Activated gamma-delta T cell treated with anti-CD3 and anti-CD28 coated beads, Interleukin-2, amount 50 U/mL, for 16 hours (primary cell): ENCODE measurements around the gene EYS.
"Not testable (repeated sequence)": the region's sequence is repeated elsewhere in the genome, so short reads cannot be mapped to it uniquely, and the experiment has no call there.

Experiments
- DNase-seq: peaks from one replicate; pipeline ENCODE4 v3.0.0-alpha.2; 2020; ENCODE audit warnings: low read depth

EYS gene

DNA sequence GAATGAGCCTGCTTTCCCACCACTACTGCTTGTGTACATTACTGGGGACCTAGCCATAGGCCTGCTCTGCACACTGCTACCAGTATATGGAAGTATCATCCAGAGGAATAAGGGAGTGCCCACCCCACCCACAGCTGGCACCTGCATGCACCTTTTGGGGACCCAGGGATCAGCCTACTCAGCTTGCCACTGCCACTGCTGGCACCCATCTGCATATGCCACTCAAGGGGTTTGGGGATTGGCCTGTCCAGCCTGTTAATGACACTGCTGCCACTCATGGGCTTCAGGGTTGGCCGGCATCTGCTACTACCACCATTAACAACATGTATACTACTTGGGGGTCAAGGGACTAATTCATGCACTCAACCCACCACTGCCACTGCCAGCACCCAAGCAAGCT lies 1239.4 kb downstream of the EYS start:
- no peak for DNase-seq

DNA sequence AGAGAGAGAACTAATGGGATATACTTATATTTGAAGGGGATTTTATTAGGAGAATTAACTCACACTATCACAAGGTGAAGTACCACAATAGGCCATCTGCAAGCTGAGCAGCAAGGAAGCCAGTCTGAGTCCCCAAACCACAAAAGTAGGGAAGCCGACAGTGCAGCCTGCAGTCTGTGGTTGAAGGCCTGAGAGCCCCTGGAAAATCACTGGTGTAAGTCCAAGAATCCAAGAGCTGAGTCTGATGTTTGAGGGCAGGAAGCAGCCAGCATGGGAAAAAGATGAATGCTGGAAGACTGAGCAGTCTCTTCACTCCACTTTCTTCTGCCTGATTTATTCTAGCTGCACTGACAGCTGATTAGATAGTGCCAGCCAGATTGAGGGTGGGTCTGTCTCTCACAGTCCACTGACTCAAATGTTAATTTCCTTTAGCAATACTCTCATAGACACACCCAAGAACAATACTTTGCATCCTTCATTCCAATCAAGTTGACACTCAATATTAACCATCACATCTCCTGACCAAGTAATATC lies 1247.5 kb downstream of the EYS start:
- no peak for DNase-seq

DNA sequence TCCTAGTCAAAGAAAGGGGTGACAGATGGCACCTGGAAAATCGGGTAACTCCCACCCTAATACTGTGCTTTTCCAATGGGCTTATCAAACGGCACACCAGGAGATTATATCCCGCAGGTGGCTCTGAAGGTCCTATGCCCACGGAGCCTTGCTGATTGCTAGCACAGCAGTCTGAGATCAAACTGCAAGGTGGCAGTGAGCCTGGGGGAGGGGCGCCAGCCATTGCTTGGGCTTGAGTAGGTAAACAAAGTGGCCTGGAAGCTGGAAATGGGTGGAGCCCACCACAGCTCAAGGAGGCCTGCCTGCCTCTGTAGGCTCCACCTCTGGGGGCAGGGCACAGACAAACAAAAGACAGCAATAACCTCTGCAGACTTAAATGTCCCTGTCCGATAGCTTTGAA lies 1258.9 kb downstream of the EYS start:
- DNase-seq = not testable (repeated sequence)

DNA sequence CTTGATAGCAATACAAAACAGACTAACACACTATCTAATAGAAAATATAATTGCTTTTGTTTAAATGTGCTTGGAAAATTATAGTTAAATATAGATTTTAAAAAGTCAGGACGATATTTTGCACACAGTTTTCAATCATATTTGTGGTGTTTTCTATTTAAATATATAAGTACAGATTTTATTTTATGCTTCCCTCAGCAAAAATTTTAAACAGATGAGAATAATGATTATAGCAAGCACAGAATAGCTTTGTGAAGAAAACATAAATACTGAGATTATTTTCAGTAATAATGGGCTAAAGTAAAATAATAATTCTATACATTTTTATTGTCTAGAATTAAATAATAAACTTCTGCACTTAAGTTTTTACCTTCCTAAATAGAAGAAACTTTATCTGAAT lies 1262.0 kb downstream of the EYS start:
- DNase-seq = no peak

DNA sequence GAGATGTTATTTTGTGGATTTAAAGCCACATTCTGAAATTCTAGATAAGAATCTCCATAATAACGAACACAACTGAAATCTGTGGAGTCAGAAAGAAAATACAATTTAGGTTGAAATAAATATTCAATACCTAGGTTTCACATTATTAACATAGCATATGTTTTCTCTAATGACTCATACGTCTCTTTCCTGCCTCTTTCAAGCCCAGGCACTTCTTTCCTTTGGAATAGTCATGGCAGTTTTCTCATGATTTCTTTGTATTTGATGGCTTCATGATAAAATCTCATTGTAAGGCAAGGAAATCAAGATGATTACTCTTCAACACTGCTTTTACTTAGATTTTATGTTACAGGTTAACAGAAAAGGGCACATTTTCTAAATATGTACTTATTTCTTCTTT lies 1267.8 kb downstream of the EYS start:
- no peak for DNase-seq

DNA sequence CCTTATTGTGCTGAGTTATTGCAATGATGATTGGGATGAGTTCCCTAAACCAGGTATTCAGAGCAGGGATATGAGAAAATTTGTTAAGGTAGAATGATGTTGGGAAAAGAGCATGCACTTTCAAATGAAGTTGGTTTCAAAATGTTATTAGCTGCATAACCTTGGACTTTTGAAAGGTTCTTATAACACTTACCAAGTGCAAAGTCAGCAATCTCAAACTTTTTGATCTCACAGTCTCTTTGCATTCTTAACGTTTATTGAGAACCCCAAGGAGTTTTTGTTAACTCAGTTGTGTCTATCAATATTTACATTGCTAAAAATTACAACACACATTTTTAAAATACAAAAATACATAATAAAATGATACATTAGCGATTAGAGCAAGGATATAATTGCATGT lies 1269.0 kb downstream of the EYS start:
- no peak for DNase-seq

DNA sequence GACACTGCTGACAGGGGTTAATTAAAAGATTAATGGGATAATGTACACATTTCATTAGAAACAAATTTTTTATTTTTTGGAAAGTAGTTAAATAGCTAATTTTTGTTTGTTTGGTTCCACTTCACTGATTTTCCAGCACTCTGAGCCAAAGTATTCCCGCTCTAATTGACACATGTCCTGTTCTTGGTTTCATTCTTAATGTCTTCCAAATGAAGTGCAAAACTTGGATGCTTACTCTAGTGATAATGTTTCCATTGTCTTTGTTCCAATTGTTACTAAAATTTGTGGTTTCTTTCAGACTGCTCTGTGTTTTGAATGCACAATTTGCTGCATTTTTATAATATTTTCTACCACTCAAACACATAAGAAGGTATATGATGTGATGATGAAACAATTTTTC lies 1277.1 kb downstream of the EYS start:
- no peak for DNase-seq

DNA sequence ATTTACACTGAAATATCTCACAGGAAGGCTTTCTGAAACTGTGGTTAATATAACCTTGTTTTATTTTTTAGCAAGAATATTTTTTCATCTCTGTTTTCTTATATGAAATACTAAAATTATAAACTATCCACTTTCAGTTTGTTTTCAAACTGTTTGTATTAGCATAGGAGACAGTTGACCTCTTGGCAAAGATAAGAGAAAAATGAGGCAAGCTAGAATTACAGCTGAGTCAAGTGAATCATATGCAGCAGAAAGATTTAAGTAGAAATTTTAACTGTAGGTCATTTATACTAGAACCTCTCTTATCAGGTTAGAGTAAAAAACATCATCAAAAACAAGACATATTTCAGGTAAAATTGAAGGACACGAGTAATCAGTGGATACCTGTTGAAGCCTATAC lies 1278.8 kb downstream of the EYS start:
- DNase-seq = no peak

DNA sequence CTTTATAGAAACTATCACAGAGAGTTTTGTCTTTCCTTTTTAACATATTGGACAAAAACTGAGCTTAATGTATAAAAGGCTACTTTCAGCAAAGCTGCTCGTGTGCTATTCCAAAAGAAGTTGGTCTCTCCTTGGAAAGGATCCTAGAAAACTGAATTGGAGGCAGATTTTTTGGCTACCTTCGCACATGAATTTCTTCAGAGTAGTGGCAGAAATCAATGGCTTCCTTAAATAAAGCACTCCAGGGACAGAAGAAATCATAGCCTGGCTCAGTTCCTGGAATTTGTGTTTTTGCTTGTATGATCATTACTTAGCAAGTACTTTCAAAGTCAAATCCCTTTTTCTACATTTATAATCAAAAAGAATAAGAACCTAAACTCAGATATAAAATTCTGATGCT lies 1291.1 kb downstream of the EYS start:
- no peak for DNase-seq

DNA sequence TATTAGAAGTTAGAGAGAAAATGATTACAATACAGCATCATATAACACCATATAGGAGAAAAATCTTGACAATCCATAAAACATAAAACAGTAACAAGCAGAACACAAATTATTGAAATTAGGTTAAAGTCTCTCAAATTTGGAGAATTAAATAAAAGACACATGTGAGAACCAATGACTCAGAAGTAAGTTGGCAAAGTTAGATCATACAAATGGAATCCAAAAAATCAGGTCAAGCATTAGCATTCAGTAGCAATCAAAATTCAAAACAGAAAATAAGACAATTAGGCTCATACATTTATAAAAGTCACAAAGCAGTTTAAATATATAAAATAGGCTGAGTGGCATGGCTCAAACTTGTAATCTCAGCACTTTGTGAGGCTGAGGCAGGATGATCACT lies 1295.8 kb downstream of the EYS start:
- DNase-seq = no peak

DNA sequence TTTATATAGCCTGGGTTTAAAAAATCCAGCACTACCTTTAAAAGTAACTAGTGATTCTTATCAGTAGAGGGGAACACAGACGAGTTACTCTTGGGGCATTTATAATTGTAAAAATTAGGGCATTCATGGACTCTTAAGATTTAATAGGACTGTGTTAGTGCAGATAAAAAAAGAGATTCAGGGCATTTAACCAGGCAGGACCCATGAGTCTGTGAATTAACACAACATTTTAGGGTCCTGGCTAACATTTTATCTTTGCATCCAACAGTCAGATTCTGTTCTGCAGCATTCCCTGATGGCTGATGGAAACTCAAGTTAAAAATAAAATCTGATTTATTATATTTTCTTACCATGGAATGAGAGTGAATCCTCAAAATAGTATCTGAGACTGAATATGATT lies 1297.1 kb downstream of the EYS start:
- DNase-seq = no peak

DNA sequence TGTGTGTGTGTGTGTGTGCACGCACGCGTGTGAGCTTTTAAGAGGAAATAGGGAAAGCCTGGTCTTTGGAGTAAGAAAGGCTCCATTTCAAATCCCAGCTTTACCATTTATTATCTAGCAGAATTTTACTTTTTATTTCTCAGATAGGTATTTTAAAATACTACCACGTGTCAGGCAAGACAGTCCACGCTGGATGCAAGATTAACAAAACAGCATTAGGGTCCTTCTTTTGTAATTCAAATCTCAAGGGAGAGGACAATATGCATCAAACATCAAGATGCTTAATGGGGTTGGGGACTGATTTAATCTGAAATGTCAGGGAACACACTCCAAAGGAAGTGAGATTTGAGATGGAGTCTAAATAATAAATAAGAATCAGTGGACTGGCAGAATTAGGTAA lies 1302.6 kb downstream of the EYS start:
- DNase-seq = no peak

DNA sequence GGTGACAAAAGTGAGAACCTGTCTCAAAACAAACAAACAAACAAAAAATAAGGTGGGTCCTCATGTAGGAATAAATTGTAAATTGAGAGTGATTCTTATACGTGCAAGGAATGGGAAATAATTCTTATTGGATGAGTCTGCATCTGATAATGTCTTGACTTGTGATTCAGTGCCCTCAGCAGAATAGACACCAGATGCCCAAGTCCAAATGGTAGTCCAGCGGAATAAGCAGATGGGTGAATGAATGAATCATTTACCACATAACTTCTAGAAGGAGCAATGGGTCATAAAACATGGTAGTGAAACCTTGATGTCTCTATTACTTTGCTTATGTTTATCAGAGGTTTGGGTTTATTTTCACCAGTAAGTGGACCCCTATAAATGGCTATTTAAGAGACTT lies 1323.7 kb downstream of the EYS start:
- no peak for DNase-seq

DNA sequence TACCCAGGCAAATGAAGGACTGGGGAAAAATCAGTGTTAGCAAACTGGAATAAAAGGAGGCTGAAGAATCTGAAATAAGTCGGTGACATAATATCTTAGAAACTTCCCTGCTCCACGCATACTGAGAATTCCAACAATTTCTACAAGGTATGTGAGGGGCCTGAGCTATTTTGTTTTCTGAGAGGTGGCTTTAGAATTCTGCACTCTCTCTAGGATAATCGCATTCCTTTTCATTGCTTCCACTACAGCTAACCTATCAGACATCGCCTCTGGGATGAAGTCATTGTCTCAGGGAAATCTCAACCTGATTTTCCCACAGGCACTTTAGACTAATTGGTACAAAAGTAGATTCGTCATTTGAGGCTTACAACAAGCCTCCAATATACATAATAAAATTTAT lies 1330.6 kb downstream of the EYS start:
- DNase-seq = no peak

DNA sequence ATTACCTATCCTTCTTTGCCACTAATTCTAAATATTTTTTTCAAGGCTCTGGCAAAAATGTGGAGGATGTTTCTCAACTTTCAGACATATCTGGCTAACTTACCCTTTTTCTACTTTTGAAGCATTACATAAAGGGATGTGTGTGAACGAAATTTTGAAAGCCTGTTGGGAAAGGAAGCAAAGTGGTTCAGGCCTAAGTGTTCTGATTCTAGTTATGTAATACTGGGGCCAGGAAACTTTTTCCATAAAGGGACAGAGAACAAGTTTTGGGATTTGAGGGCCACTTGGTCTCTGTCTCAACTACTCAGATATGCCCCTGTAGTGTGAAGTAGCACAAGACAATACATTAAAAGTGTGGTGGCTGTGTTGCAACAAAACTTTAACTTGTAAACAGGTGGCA lies 1349.6 kb downstream of the EYS start:
- no peak for DNase-seq

DNA sequence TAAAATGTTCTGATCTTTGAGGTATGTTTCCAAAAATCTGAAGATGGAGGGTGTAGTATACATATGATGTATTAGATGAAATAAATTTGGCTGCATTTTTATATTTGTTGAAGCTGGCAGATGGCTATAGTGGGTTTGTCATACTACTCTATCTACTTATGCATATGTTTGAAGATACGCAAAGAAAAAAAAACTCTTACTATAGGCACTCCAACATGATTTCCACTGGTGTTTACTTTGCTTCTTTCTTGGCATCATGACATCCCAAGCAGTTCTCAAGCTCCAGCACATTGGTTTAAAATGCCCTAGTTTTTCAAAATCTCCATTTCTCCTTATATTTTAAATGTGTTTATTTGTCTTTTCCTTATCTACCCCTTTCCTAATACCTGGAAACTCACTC lies 1359.6 kb downstream of the EYS start:
- no peak for DNase-seq

DNA sequence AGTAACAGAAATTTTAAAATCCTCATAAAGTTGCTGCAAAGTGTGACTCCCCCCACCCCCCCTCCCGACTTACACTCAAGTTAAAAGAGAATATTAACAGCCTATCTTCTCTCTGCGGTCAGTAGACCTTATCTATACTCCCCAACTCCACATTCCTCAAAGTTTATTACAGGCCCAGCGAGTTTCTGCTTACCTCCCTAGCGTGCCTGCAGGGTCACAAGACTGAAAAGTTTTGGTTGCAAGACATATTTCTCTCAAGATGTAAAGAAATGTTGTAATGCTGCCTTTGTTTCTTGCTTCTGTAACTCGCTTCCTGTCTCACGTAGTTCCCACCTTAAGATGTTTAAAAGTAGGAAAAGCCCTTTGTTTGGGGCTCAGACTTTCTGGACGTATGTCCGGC lies 1371.8 kb downstream of the EYS start:
- no peak for DNase-seq

DNA sequence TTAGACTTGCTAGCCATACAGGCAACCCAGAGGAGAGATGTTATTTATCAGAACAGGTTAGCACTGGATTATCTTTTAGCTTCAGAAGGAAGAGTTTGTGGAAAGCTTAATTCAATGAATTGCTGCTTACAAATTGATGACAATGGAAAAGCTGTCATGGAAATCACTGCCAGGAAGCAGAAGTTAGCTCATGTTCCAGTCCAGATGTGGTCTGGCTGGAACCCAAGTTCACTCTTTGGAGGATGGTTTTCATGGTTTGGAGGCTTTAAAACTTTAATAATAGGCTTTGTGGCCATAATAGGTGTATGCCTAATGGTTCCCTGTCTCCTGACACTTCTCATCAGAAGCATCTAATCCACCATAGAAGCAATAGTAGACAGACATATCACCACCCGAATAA lies 1372.4 kb downstream of the EYS start:
- DNase-seq = no peak

DNA sequence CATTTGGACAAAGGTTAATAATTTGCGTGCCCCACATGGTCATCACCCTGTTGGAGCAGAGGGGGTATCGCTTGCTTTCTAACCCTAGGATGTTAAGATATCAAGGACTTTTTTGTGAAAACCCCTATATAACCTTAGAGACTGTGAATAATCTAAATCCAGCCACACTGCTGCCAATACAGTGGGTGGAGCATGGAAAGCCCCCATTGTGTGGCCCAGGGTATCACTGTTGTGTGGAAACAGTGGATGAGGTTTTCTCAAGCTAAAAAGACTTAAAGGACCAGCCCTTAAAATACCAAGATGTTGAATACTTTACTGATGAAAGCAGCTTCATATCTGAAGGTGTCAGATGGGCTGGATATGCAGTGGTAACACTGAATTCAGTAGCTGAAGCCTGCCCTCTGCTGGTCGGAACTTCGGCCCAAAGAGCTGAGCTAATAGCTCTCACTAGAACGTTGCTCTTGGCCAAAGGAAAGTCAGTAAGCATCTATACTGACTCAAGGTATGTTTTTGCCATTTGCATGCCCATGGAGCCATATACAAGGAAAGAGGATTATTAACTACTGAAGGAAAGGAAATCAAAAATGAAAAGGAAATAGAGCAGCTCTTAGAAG lies 1376.2 kb downstream of the EYS start:
- no peak for DNase-seq

DNA sequence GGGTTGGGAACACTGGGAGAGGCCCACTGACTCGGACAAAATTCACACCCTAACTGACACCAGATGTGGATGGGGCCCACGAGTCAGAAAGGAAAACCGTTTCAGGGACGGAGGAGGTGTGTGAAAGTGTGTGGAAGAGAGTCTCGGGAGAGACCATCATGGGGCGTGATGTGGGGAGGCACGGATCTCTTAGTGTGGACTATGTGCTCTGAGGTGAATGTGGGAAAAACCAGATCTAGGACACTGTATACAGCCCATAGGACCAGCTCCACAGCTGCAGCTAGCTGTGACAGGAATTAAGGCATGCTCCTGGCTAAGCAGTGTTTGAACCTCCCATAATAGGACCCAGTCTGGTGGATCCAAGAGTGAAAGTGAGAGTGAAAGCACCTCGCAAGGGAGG lies 1380.1 kb downstream of the EYS start:
- no peak for DNase-seq

DNA sequence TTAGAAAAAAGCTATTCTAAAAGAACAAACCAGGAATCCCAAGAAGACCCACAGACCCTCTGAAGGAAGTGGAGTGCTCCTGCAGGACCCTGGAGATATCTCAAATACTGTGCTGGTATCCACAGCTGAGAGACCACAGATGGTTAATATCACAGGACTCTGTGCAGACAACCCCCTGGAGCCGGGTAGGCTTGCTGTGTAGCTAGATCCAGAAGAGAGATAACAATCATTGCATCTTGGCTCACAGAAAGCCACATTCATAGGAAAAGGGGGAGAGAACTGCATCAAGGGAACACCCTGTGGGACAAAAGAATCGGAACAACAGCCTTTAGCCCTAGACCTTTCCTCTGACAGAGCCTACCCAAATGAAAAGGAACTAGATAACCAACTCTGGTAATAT lies 1381.9 kb downstream of the EYS start:
- DNase-seq = no peak

DNA sequence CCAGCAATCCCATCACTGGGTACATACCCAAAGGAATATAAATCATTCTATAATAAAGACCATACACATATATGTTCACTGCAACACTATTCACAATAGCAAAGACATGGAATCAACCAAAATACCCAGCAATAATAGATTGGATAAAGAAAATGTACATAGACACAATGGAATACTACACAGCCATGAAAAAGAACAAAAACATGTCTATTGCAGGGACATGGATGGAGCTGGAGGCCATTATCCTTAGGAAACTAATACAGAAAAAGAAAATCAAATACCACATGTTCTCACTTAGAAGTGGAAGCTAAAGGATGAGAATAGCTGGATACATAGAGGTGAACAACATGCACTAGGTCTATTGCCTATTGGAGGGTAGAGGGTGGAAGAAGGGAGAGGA lies 1396.8 kb downstream of the EYS start:
- no peak for DNase-seq

DNA sequence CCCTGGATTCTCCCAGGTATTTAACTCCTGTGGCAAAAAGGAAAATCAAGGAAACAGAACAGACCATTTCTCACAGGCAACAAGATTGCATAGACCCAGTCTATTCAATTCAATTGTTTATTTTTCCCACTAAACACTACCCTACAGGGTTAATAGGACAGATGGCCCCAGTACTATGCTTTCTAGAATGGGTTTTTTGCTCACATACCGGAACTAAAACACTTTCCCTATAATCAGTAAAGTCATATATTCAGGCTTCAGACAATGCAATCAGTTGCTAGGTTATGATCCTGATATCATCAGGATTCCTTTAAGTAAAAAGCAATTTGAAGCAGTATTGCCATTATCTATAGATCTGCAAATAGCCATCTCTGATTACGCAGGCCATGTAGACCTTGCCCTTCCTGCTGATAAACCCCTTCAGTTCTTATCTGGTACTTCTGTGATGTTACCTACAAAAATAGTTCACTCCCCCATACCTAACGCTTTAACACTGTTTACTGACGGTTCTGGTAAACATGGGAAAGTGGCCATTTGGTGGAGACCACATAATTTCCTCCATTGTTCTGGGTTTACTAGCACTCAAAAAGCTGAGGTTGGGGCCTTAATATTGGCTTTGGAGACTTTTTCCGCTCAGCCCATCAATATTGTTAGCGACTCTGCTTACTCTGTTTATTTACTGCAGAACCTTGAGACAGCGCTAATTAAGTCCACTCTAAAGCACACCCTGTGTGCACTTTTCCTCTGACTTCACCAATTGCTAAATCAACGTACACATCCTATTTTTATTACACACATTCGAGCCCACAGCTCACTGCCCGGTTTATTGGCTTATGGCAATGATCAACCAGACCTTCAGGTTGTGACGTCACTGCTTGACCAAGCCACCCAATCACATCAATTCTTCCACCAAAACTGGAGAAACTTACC lies 1405.5 kb downstream of the EYS start:
- no peak for DNase-seq

DNA sequence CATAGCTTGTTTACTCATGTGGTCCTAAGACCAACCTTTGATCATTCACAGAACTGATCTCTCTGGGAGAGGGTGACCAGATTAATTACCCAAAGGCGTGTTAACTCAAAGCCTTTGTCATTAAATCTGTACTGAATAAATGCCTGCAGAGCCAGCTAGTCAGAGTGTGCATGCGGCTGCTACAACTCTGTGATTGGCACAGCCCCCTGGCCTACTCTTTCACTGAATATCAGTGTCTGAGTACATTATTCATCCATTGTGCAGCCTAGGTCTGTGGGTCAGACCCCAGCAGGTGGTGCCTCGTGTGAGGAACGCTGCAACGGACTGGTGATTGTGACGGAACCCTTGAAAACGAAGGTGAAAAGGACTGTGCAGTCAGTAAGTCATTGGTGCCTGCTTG lies 1407.8 kb downstream of the EYS start:
- no peak for DNase-seq
